ENCODE results near the gene BLZF1. TPM values are rescaled to one million over a fixed set of nuclear protein-coding genes. Genes with fewer than 3 reads are reported as not detected.
A peak's percentile ranks its signal among the peaks of the same experiment; 100 is the strongest.

BLZF1 gene
- total and polyA plus RNA-seq, 5 donors from 2014 or later, result 15.1 to 24.4 (median 17.3) TPM

DNA sequence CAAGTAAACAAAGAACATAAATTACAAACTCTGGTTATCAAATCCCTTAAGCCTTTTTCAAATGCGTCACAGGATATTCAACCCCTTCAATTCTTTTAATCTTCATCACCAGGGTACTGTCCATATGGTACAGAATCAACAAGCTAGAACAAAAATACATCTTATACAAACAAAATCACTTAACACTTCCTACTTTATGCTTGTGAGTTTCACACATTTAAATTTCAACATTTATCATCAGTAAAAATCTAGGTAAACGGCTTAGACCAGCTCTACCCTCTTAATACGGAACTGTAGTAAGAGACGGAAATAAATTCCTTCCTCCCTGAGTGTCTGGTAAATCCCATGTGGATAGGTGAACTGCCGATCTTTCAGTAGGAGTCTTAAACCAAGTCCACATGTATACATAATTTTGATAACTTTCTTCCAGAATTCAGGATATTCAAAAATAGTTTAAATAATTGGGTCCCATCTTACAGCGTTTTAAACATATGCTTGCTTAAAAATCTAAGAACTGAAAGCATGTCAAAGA is 58.2 kb downstream of the BLZF1 start:
- Histone ChIP-seq H3K36me3 (ENCODE audit: control insufficient read depth, insufficient read depth, low read length) (no peaks in the 10 kb centered on the region), H3K27me3 (ENCODE audit: control insufficient read depth, insufficient read depth, low read length) (peaks cover 62% of the 10 kb centered on the region), H3K27ac (ENCODE audit: insufficient read depth, low read length, poor library complexity, severe bottlenecking) (no peak overlapping the region), H3K9me3 (ENCODE audit: control insufficient read depth in 2 of 2, low read length in 2 of 2) (no peaks in the 10 kb centered on the region), H3K4me3 (ENCODE audit: low read depth, low read length) (no peak overlapping the region), H3K4me1 (ENCODE audit: control insufficient read depth, insufficient read depth, low read length, poor library complexity, severe bottlenecking) (peaks cover 8% of the 10 kb centered on the region)
- Mint-ChIP-seq H3K36me3 (no peaks in the 10 kb centered on the region), H3K27ac (no peak overlapping the region), H3K4me1 (peaks cover 0 to 13% (median 7%) of the 10 kb centered on the region in 4 donors), H3K4me3 (no peak overlapping the region), H3K9me3 (peaks cover 2 to 12% (median 5%) of the 10 kb centered on the region in 7 donors), H3K27me3 (peaks cover 83% of the 10 kb centered on the region)
- no peak for DNase-seq
- no peak for ATAC-seq (ENCODE audit: low read depth in 2 of 2)

DNA sequence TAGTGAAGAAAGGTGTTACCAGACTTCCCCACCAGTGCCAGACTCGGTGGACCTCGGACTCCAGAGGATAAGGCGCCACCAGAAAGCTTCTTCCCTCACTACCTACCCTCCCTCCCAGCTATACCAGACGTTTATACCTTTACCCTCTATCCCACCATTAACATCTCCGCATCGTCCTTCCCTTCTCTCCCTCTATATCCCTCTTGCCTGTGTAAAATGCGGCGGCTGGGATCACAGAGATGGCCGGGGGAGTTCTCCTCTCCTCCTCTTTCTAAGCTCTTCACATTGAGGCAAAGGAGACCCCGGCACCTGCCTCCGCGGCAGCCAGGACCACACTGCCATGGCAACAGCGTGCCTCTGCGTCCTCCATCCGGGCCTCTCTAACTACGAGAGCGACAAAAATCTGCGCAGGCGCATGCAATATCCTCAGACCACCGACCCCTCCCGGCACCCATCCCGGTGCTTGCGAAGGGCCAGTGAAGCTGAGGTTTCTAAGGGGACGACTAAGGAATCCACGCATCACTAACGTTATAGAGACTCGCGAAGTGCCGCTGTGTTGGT is 59.2 kb downstream of the BLZF1 start, which contains the start of gene CCDC181:
CCDC181 (minus strand) TSS at position 394 of the 561 bp plus-strand sequence. CDS start 2,547 bp downstream, outside the sequence.
- H3K36me3 ChIP-seq (ENCODE audit: control insufficient read depth, insufficient read depth, low read length), result no peaks in the 10 kb centered on the region
- no peak within 1 kb of the TSS for H3K27ac ChIP-seq (ENCODE audit: insufficient read depth, low read length, poor library complexity, severe bottlenecking)
- peaks cover 0 to 8% of the 10 kb centered on the region in 2 experiments for H3K9me3 ChIP-seq (ENCODE audit: control insufficient read depth in 2 of 2, low read length in 2 of 2)
- Mint-ChIP-seq H3K4me1 (peaks cover 0 to 13% (median 7%) of the 10 kb centered on the region in 4 donors), H3K4me3 (peak within 1 kb of the TSS; percentile 44 to 90 (median 84)), H3K36me3 (no peaks in the 10 kb centered on the region), H3K27ac (peak within 1 kb of the TSS in 2 of 3 donors; percentile 70 to 75), H3K27me3 (peaks cover 83% of the 10 kb centered on the region), H3K9me3 (peaks cover 2 to 15% (median 8%) of the 10 kb centered on the region in 7 donors)
- peak within 1 kb of the TSS; percentile 71 for H3K4me3 ChIP-seq (ENCODE audit: low read depth, low read length)
- H3K4me1 ChIP-seq (ENCODE audit: control insufficient read depth, insufficient read depth, low read length, poor library complexity, severe bottlenecking), result peaks cover 8% of the 10 kb centered on the region
- DNase-seq (peak in 2 of 3 donors; percentile 24 to 55), ATAC-seq (ENCODE audit: low read depth in 2 of 2) (peak; percentile 76 to 90)
- peaks cover 60% of the 10 kb centered on the region for H3K27me3 ChIP-seq (ENCODE audit: control insufficient read depth, insufficient read depth, low read length)

Other genes with a start within 250 kb of the BLZF1 start
- gene NME7, start 398 bp upstream of the BLZF1 start, total RNA-seq, result 8.3 TPM
- gene NME7, start 398 bp upstream of the BLZF1 start, polyA plus RNA-seq, result 10 to 100 TPM; 13.0 to 40.2 (median 19.9) TPM
- not detected for gene CCDC181, start 59.3 kb downstream of the BLZF1 start, total RNA-seq
- gene CCDC181, start 59.3 kb downstream of the BLZF1 start, polyA plus RNA-seq, result not detected
- gene SLC19A2, start 117.7 kb downstream of the BLZF1 start, total RNA-seq, result 4.3 TPM
- gene SLC19A2, start 117.7 kb downstream of the BLZF1 start, polyA plus RNA-seq, result 1 to 10 TPM in 1 of 4 donors, under 1 TPM in 3; 0.48 to 1.2 (median 0.72) TPM
- 80.6 TPM for gene F5, start 218.3 kb downstream of the BLZF1 start, total RNA-seq
- gene F5, start 218.3 kb downstream of the BLZF1 start, polyA plus RNA-seq, result 10 to 100 TPM; 10.1 to 29.4 (median 17.5) TPM

All from CD4-positive, CD25-positive, alpha-beta regulatory T cell (primary cell).